ENCODE results near the gene CDKN1C. TPM values are rescaled to one million over a fixed set of nuclear protein-coding genes. Genes with fewer than 3 reads are reported as not detected.
A peak's percentile ranks its signal among the peaks of the same experiment; 100 is the strongest.

Gene CDKN1C
- total RNA-seq, 1 donor from 2014 or later: 18.1 TPM

- no peaks in the 10 kb centered on the region for H3K36me3 ChIP-seq
- intact Hi-C loops (cut with DNase I): no loop called here
- no peak overlapping the region for H3K27ac ChIP-seq
- TF ChIP-seq CTCF (IDR thresholded peaks at IDR 0.05): no peak
- H3K4me1 ChIP-seq: peaks cover 3 to 4% of the 10 kb centered on the region in 2 donors
- H3K27me3 ChIP-seq: peaks cover 3% of the 10 kb centered on the region
- H3K4me3 ChIP-seq: no peak overlapping the region
- H3K9me3 ChIP-seq: no peaks in the 10 kb centered on the region
- DNase-seq (ENCODE audit: low spot score in 2 of 2): no peak
Observed at GRCh38 chr11:2867142-2867541, 18.4 kb downstream of the CDKN1C start.

GRCh38 chr11:2865922-2866577 lies 19.5 kb downstream of the CDKN1C start:
- no peaks in the 10 kb centered on the region for H3K9me3 ChIP-seq
- H3K36me3 ChIP-seq: no peaks in the 10 kb centered on the region
- intact Hi-C loops (cut with DNase I): no loop called here
- peaks cover 9% of the 10 kb centered on the region for H3K27me3 ChIP-seq
- H3K4me1 ChIP-seq: peaks cover 3 to 4% of the 10 kb centered on the region in 2 donors
- DNase-seq (ENCODE audit: low spot score in 2 of 2): no peak
- no peak for TF ChIP-seq CTCF (IDR thresholded peaks at IDR 0.05)
- H3K4me3 ChIP-seq: no peak overlapping the region
- no peak overlapping the region for H3K27ac ChIP-seq

GRCh38 chr11:2864901-2865300 lies 20.7 kb downstream of the CDKN1C start:
- no peak for TF ChIP-seq CTCF (IDR thresholded peaks at IDR 0.05)
- intact Hi-C loops (cut with DNase I): no loop called here
- no peak overlapping the region for H3K27ac ChIP-seq
- no peak for DNase-seq (ENCODE audit: low spot score in 2 of 2)
- no peak overlapping the region for H3K4me3 ChIP-seq
- peaks cover 9% of the 10 kb centered on the region for H3K27me3 ChIP-seq
- no peaks in the 10 kb centered on the region for H3K9me3 ChIP-seq
- no peaks in the 10 kb centered on the region for H3K36me3 ChIP-seq
- peaks cover 3 to 4% of the 10 kb centered on the region in 2 donors for H3K4me1 ChIP-seq

GRCh38 chr11:2863276-2863618 lies 22.3 kb downstream of the CDKN1C start:
- H3K4me1 ChIP-seq: peaks cover 3 to 4% of the 10 kb centered on the region in 2 donors
- no peaks in the 10 kb centered on the region for H3K36me3 ChIP-seq
- H3K27ac ChIP-seq: no peak overlapping the region
- TF ChIP-seq CTCF (IDR thresholded peaks at IDR 0.05): no peak
- H3K9me3 ChIP-seq: no peaks in the 10 kb centered on the region
- DNase-seq (ENCODE audit: low spot score in 2 of 2): no peak
- peak overlapping the region in 1 of 2 donors; percentile 53 for H3K4me3 ChIP-seq
- intact Hi-C loops (cut with DNase I): no loop called here
- peaks cover 9% of the 10 kb centered on the region for H3K27me3 ChIP-seq

GRCh38 chr11:2862395-2863275 lies 22.9 kb downstream of the CDKN1C start:
- DNase-seq (ENCODE audit: low spot score in 2 of 2): no peak
- Histone ChIP-seq H3K4me3 (peak overlapping the region; percentile 53), H3K27me3 (peaks cover 9% of the 10 kb centered on the region), H3K27ac (no peak overlapping the region), H3K4me1 (peaks cover 3 to 4% of the 10 kb centered on the region in 2 donors), H3K9me3 (no peaks in the 10 kb centered on the region), H3K36me3 (no peaks in the 10 kb centered on the region)
- intact Hi-C loops (cut with DNase I): no loop called here
- no peak for TF ChIP-seq CTCF (IDR thresholded peaks at IDR 0.05)
